A549 (cell line): ENCODE results near the gene ZNF670. TPM values are rescaled to one million over a fixed set of nuclear protein-coding genes. Genes with fewer than 3 reads are reported as not detected.
"Not testable (repeated sequence)": the region's sequence is repeated elsewhere in the genome, so short reads cannot be mapped to it uniquely, and the experiment has no call there.

Source experiments
- ATAC-seq, 2 experiments: fragments of 200-7000 bp in 1 of 2; fragments of >200 bp in 1 of 2; cut with Nextera tagmentation in 1 of 2; cut with Tn5 transposase in 1 of 2; 3 replicates each; pipeline versions ENCODE4 v1.8.0 to v1.9.1; 2018 to 2020; ENCODE audit warnings: mild to moderate bottlenecking in 1 of 2, moderate library complexity in 1 of 2
- CTCF ChIA-PET: fragments of 300-600 bp; sonication (Branson Sonifier 250); formaldehyde crosslinking; extraction: SDS; loops from one replicate; lab custom pipeline; 2021; ENCODE audit warnings: antibody characterized with exemption, inconsistent platforms; lab: Yijun Ruan, JAX
- POLR2A ChIA-PET: fragments of 350-600 bp; formaldehyde crosslinking; extraction: SDS; loops from one replicate; lab custom pipeline; 2021; ENCODE audit warnings: antibody characterized with exemption, inconsistent platforms; lab: Yijun Ruan, JAX
- DNase-seq, 2 experiments: peaks; one replicate each; pipeline versions ENCODE4 v3.0.0 to v3.0.0-alpha.2; 2011 to 2016; ENCODE audit warnings: low read depth in 1 of 2, low spot score in 1 of 2
- FAIRE-seq: peaks from 2 replicates; lab custom pipeline; 2011; peaks lifted over from hg19 to GRCh38; lab: Jason Lieb, UNC
- H3K27ac ChIP-seq, 2 experiments: fragments of >200 bp; sonication (Bioruptor Twin); formaldehyde crosslinking; 3 replicates each; pipeline ENCODE4 v1.5.1; 2016 to 2017
- H3K4me1 ChIP-seq: fragments of >200 bp; sonication (Bioruptor Twin); formaldehyde crosslinking; 3 replicates; pipeline ENCODE4 v1.6.1; 2016
- H3K4me2 ChIP-seq: fragments of >200 bp; sonication (Bioruptor Twin); formaldehyde crosslinking; 3 replicates; pipeline ENCODE4 v1.6.1; 2016
- H3K4me3 ChIP-seq: fragments of >200 bp; sonication (Bioruptor Twin); formaldehyde crosslinking; 3 replicates; pipeline ENCODE4 v1.5.1; 2016
- H3K9me3 ChIP-seq: fragments of >200 bp; sonication (Bioruptor Twin); formaldehyde crosslinking; 3 replicates; pipeline ENCODE4 v1.6.1; 2016
- BCL3 ChIP-seq: fragments of >200 bp; sonication (Bioruptor Twin); formaldehyde crosslinking; IDR thresholded peaks from 3 replicates; pipeline ENCODE4 v1.6.1; 2016
- CEBPB ChIP-seq, 2 experiments: fragments of >200 bp in 1 of 2; sonication (Bioruptor Twin) in 1 of 2; formaldehyde crosslinking in 1 of 2; IDR thresholded peaks; 2 replicates each; pipeline ENCODE4 v1.6.1; 2012 to 2016
- E2F6 ChIP-seq: IDR thresholded peaks from 2 replicates; pipeline ENCODE4 v1.6.1; 2012; ENCODE audit warnings: low read depth, borderline replicate concordance
- GATA3 ChIP-seq: IDR thresholded peaks from 2 replicates; pipeline ENCODE4 v1.6.1; 2012; ENCODE audit warnings: borderline replicate concordance
- JUN ChIP-seq, 2 experiments: fragments of >200 bp; sonication (Bioruptor Twin); formaldehyde crosslinking; IDR thresholded peaks; 2 replicates in 1 of 2; 3 replicates in 1 of 2; pipeline ENCODE4 v1.6.1; 2016 to 2017
- MAX ChIP-seq: IDR thresholded peaks from 2 replicates; pipeline ENCODE4 v1.6.1; 2012
- MYC ChIP-seq: IDR thresholded peaks from 2 replicates; pipeline ENCODE4 v1.6.1; 2012; ENCODE audit warnings: mild to moderate bottlenecking, inconsistent platforms, low read length, improper control_type of control experiment, borderline replicate concordance
- NFE2L2 ChIP-seq: fragments of 150-350 bp; conservative IDR thresholded peaks from 2 replicates; pipeline ENCODE4 v1.6.1; 2014; ENCODE audit warnings: low read length
- PBX3 ChIP-seq: IDR thresholded peaks from 2 replicates; pipeline ENCODE4 v1.6.1; 2012
- PHF8 ChIP-seq: fragments of 200-600 bp; sonication (generic); IDR thresholded peaks from 2 replicates; pipeline ENCODE4 v1.6.1; 2016; ENCODE audit warnings: low read depth, mild to moderate bottlenecking, antibody characterized with exemption, moderate library complexity, borderline replicate concordance
- POLR2A ChIP-seq: IDR thresholded peaks from 2 replicates; pipeline ENCODE4 v1.6.1; 2012; ENCODE audit warnings: mild to moderate bottlenecking, low read length
- RNF2 ChIP-seq: fragments of 200-600 bp; sonication (generic); IDR thresholded peaks from 2 replicates; pipeline ENCODE4 v1.6.1; 2016; ENCODE audit warnings: low read depth, mild to moderate bottlenecking, antibody characterized with exemption, moderate library complexity, borderline replicate concordance
- TP53 ChIP-seq: fragments of 250-450 bp; sonication (Bioruptor Pico); IDR thresholded peaks from 2 replicates; pipeline ENCODE4 v1.5.0; 2021; ENCODE audit warnings: mild to moderate bottlenecking, moderate library complexity
- USF2 ChIP-seq: fragments of 450-650 bp; IDR thresholded peaks from 2 replicates; pipeline ENCODE4 v1.6.1; 2014; ENCODE audit warnings: antibody characterized with exemption
- WGBS: methylation state at CpG from one replicate; pipeline ENCODE4 v1.1.6; 2017; ENCODE audit errors: missing lambda C conversion rate; 5-methylcytosine and 5-hydroxymethylcytosine counted together
- polyA minus RNA-seq: library from RNA; depleted of rRNA, polyadenylated mRNA; stranded (reverse); fragments of >200 nt; gene quantifications from 2 replicates; pipeline ENCODE4 v1.2.3, GENCODE V29; 2011; rRNA and poly(A)+ RNA removed
- polyA plus RNA-seq, 4 experiments: library from polyadenylated mRNA; depleted of rRNA in 3 of 4; stranded (reverse); fragments of >200 nt; fragmentation: RNase III in 1 of 4; extraction: RNeasy Plus Mini Kit Qiagen cat#74134 plus additional on column Dnase treatment in 1 of 4; gene quantifications; 2 replicates in 3 of 4; 3 replicates in 1 of 4; pipeline ENCODE4 v1.2.3, GENCODE V29; 2011 to 2017

Gene ZNF670
- polyA plus RNA-seq (2011; rRNA removed) (3.5 and 4.3 TPM in 2 replicates), polyA plus RNA-seq (2017; fragmentation: RNase III; extraction: RNeasy Plus Mini Kit Qiagen cat#74134 plus additional on column Dnase treatment) (2.9 to 3.3 TPM (median 3.0 TPM) in 3 replicates), polyA minus RNA-seq (1.1 and 1.2 TPM in 2 replicates)
- polyA plus RNA-seq (2012; cell fraction: cytosol; rRNA removed): 0.85 and 1.0 TPM in 2 replicates
- 0.36 and 0.54 TPM in 2 replicates for polyA plus RNA-seq (2012; cell fraction: nucleus; rRNA removed)

- ChIA-PET POLR2A (interaction anchor here (0.6 to 1.6 kb wide), 8 partner anchors 9 to 1517 kb away, joined by 3 to 6 read pairs (median 4); no protein-coding TSS in a partner anchor), CTCF (no interaction called here)
- peak; percentile 99 to 100 for ATAC-seq
- TF ChIP-seq BCL3: 0 out of 3 replicates have a peak, but pooled peaks have one; percentile 34
- TF ChIP-seq E2F6: peak; percentile 76
- TF ChIP-seq MYC: no peak
- peak in 1 of 2 experiments; percentile 28; a peak in 1 of 4 replicates for TF ChIP-seq CEBPB (IDR thresholded peaks at IDR 0.05)
- TF ChIP-seq MAX: peak; percentile 59; the same call in 1 of the 2 replicates
- peak; percentile 20; the same call in 1 of the 2 replicates for TF ChIP-seq GATA3
- peak; percentile 56 for TF ChIP-seq POLR2A
- TF ChIP-seq RNF2: peak; percentile 89
- no peak for TF ChIP-seq NFE2L2
- 0 out of 2 replicates have a peak, but pooled peaks have one; percentile 5 for TF ChIP-seq TP53 (CRISPR knock-in tag)
- TF ChIP-seq PBX3: peak; percentile 81
- peak in 1 of 2 experiments; percentile 62; a peak in 1 of 5 replicates for TF ChIP-seq JUN (IDR thresholded peaks at IDR 0.05)
- no peak for TF ChIP-seq USF2
- peak; percentile 37; the same call in 1 of the 2 replicates for TF ChIP-seq PHF8
- Histone ChIP-seq H3K9me3 (peaks cover 41% of the 10 kb centered on the region), H3K27ac (peak within 1 kb of the TSS; percentile 72 to 91), H3K4me3 (peak within 1 kb of the TSS; percentile 75), H3K4me2 (peak within 1 kb of the TSS; percentile 78), H3K4me1 (0 out of 3 replicates have a peak, but pooled peaks cover 3% of the 10 kb centered on the region)
- DNase-seq: peak; percentile 90 to 95
- 2% methylated on average over 34 of the region's 57 CpGs for WGBS
- FAIRE-seq: no peak
Measured at GRCh38 chr1:247078258-247079140, at the start of gene ZNF670. Gene ZNF670, minus strand, starts transcription at chr1:247078811. Its CDS starts 215 bp downstream, at chr1:247078596.

GRCh38 chr1:247127519-247128282 is 49.1 kb upstream of the ZNF670 start:
- peaks cover 29% of the 10 kb centered on the region for H3K9me3 ChIP-seq
- FAIRE-seq, H3K27ac ChIP-seq, CTCF ChIA-PET, POLR2A ChIA-PET, ATAC-seq, DNase-seq, H3K4me3 ChIP-seq, H3K4me1 ChIP-seq, H3K4me2 ChIP-seq: not testable (repeated sequence)
- WGBS: 96% methylated on average over 13 of the region's 18 CpGs

- peak; percentile 74 to 91; a peak in 5 of 6 replicates for ATAC-seq
- H3K4me2 ChIP-seq, CTCF ChIA-PET, DNase-seq, H3K4me3 ChIP-seq, POLR2A ChIA-PET, FAIRE-seq, H3K4me1 ChIP-seq, H3K27ac ChIP-seq: not testable (repeated sequence)
- WGBS: no CpG with 5 or more reads among the region's 46 CpGs
- peaks cover 29% of the 10 kb centered on the region for H3K9me3 ChIP-seq
Measured at GRCh38 chr1:247126601-247127000, 48.0 kb upstream of the ZNF670 start.

GRCh38 chr1:247126166-247126565 is 47.6 kb upstream of the ZNF670 start:
- FAIRE-seq, H3K4me3 ChIP-seq, H3K27ac ChIP-seq, H3K4me1 ChIP-seq, POLR2A ChIA-PET, DNase-seq, CTCF ChIA-PET, H3K4me2 ChIP-seq: not testable (repeated sequence)
- peaks cover 27% of the 10 kb centered on the region for H3K9me3 ChIP-seq
- peak; percentile 98 for ATAC-seq
- no CpG with 5 or more reads among the region's 25 CpGs for WGBS
